HepG2 (cell line): ENCODE data around the gene UGGT1. TPM values are rescaled to one million over a fixed set of nuclear protein-coding genes. Genes with fewer than 3 reads are reported as not detected.

Experiments used
- ATM ChIP-seq: fragments of 450-650 bp; IDR thresholded peaks from 2 replicates; pipeline ENCODE4 v1.7.1; 2017; ENCODE audit warnings: mild to moderate bottlenecking, borderline replicate concordance
- JUNB ChIP-seq: sonication (generic); formaldehyde crosslinking; IDR thresholded peaks from 2 replicates; pipeline ENCODE4 v1.8.0; 2022; ENCODE audit warnings: missing genetic modification reagents, mild to moderate bottlenecking, borderline replicate concordance
- MIXL1 ChIP-seq: IDR thresholded peaks from 2 replicates; pipeline ENCODE4 v1.6.1; 2016
- MYNN ChIP-seq: sonication (generic); formaldehyde crosslinking; IDR thresholded peaks from 2 replicates; pipeline ENCODE4 v1.4.0; 2020; ENCODE audit warnings: mild to moderate bottlenecking, low read depth, missing genetic modification reagents
- NBN ChIP-seq: fragments of 450-650 bp; conservative IDR thresholded peaks from 2 replicates; pipeline ENCODE4 v1.6.1; 2017
- SMYD3 ChIP-seq: sonication (generic); formaldehyde crosslinking; IDR thresholded peaks from 2 replicates; pipeline ENCODE4 v1.8.1; 2023; ENCODE audit warnings: mild to moderate bottlenecking, missing genetic modification reagents
- SP5 ChIP-seq: IDR thresholded peaks from 2 replicates; pipeline ENCODE4 v1.6.1; 2016; ENCODE audit warnings: low read depth, borderline replicate concordance
- TCF7L2 ChIP-seq: IDR thresholded peaks from 2 replicates; pipeline ENCODE4 v1.6.1; 2011; ENCODE audit warnings: mild to moderate bottlenecking, low read depth, low read length, moderate library complexity
- THAP11 ChIP-seq: IDR thresholded peaks from 2 replicates; pipeline ENCODE4 v1.6.1; 2016; ENCODE audit warnings: missing biosample characterization, missing genetic modification reagents
- ZBTB1 ChIP-seq: sonication (generic); formaldehyde crosslinking; IDR thresholded peaks from 2 replicates; pipeline ENCODE4 v1.4.0; 2020; ENCODE audit warnings: missing genetic modification reagents, borderline replicate concordance
- ZNF333 ChIP-seq: sonication (generic); formaldehyde crosslinking; IDR thresholded peaks from 2 replicates; pipeline ENCODE4 v1.4.0; 2020; ENCODE audit warnings: mild to moderate bottlenecking, missing genetic modification reagents, borderline replicate concordance
- ZNF83 ChIP-seq: sonication (generic); formaldehyde crosslinking; IDR thresholded peaks from 2 replicates; pipeline ENCODE4 v1.4.0; 2020; ENCODE audit warnings: missing genetic modification reagents, mild to moderate bottlenecking, borderline replicate concordance
- polyA plus RNA-seq, 8 experiments: library from polyadenylated mRNA; depleted of rRNA in 3 of 8; stranded (reverse) in 7 of 8; unstranded in 1 of 8; fragments of >200 nt; fragmentation: Illumina TruSeq in 4 of 8; extraction: Trizol in 4 of 8; gene quantifications; 2 replicates each; pipeline versions ENCODE4 v1.2.1 to v1.2.3, GENCODE V29; 2011 to 2016; ENCODE audit warnings: low read depth in 4 of 8, missing spikeins in 1 of 8, mixed read lengths in 1 of 8; ENCODE audit not compliant: insufficient read depth in 1 of 8
- total RNA-seq, 5 experiments: library from RNA; depleted of rRNA; stranded (reverse); fragments of >200 nt; fragmentation: Illumina TruSeq; extraction: Trizol; gene quantifications; 2 replicates each; pipeline ENCODE4 v1.2.3, GENCODE V29; 2016; ENCODE audit warnings: low read depth in 1 of 5
- TF ChIP-seq, protein P1 (sequence below): sonication (generic); formaldehyde crosslinking; IDR thresholded peaks from 2 replicates; pipeline ENCODE4 v1.8.1; 2023; ENCODE audit warnings: mild to moderate bottlenecking, missing genetic modification reagents, borderline replicate concordance
- TF ChIP-seq, protein P2 (sequence below): sonication (generic); formaldehyde crosslinking; IDR thresholded peaks from 2 replicates; pipeline ENCODE4 v1.5.0; 2020; ENCODE audit warnings: mild to moderate bottlenecking, low read depth, missing genetic modification reagents, borderline replicate concordance
- TF ChIP-seq, protein P3 (sequence below): IDR thresholded peaks from 2 replicates; pipeline ENCODE4 v1.6.1; 2016; ENCODE audit warnings: missing biosample characterization, missing genetic modification reagents, low read depth
- TF ChIP-seq, protein P4 (sequence below): IDR thresholded peaks from 2 replicates; pipeline ENCODE4 v1.6.1; 2016; ENCODE audit warnings: low read depth, control low read depth
- TF ChIP-seq, protein P5 (sequence below): sonication (generic); formaldehyde crosslinking; IDR thresholded peaks from 2 replicates; pipeline ENCODE4 v1.4.0; 2020; ENCODE audit warnings: missing genetic modification reagents
- TF ChIP-seq, protein P6 (sequence below): sonication (generic); formaldehyde crosslinking; IDR thresholded peaks from 2 replicates; pipeline ENCODE4 v1.5.1; 2020; ENCODE audit warnings: mild to moderate bottlenecking, moderate library complexity, missing genetic modification reagents
- TF ChIP-seq, protein P7 (sequence below): sonication (generic); formaldehyde crosslinking; IDR thresholded peaks from 2 replicates; pipeline ENCODE4 v1.8.0; 2022; ENCODE audit warnings: mild to moderate bottlenecking, missing genetic modification reagents, borderline replicate concordance

Gene UGGT1
- total and polyA plus RNA-seq, 2 of the 13 experiments (the other 11 are each of a cell fraction or from before 2014, with no cell fraction given): 35.8 to 83.2 TPM

DNA sequence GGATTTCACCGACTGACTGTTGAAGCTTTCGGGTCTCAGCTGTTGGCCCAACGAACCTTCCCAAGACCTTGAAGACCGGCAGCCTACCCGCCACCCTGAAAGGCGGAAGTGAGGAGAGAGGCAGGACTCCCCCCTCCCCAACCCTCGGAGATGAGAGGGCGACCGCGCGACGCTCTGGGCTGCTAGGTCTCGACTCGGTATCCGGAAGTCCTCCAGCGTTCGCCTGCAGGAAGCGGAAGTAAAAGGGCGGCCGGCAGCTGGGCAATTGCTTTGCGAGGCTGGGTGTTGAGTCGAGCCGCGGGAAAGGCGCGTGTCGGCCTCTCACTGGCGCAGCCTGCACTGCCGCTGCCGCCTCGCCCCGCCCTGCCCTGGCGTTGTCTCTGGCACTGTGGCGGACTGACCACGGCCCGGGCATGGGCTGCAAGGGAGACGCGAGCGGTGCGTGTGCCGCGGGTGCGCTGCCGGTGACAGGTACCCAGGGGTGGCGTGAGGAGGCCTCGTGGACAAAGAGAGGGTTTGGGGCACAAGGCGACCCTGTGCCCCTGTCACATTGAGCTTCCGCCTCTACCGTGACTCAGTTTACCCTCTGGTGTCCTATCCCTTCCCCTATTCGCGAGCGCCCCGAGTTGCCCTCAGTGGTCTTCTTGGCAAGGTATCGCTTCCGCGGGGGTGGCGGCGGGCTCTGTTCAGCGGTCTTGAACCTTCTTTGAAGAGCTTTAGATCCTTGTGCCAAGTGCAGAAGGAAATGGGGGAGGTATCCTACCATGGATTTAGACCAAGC is at the start of gene UGGT1 (continued):
- peak; percentile 55; the same call in 1 of the 2 replicates for TF ChIP-seq MIXL1 (CRISPR knock-in tag)
- TF ChIP-seq NBN: no peak
- peak; percentile 96 for TF ChIP-seq ZNF333 (CRISPR knock-in tag)
- TF ChIP-seq, protein P1, sequence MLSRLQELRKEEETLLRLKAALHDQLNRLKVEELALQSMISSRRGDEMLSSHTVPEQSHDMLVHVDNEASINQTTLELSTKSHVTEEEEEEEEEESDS (CRISPR knock-in tag): peak; percentile 78; the same call in 1 of the 2 replicates
- TF ChIP-seq, protein P2, sequence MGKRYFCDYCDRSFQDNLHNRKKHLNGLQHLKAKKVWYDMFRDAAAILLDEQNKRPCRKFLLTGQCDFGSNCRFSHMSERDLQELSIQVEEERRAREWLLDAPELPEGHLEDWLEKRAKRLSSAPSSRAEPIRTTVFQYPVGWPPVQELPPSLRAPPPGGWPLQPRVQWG (CRISPR knock-in tag): no peak
- TF ChIP-seq, protein P3, sequence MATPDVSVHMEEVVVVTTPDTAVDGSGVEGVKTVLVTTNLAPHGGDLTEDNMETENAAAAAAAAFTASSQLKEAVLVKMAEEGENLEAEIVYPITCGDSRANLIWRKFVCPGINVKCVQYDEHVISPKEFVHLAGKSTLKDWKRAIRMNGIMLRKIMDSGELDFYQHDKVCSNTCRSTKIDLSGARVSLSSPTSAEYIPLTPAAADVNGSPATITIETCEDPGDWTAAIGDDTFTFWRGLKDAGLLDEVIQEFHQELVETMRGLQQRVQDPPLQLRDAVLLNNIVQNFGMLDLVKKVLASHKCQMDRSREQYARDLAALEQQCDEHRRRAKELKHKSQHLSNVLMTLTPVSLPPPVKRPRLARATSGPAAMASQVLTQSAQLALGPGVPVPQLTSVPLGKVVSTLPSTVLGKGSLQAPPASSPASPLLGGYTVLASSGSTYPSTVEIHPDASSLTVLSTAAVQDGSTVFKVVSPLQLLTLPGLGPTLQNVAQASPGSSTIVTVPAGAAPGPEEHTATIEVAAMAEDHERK (CRISPR knock-in tag): peak; percentile 39; the same call in 1 of the 2 replicates
- TF ChIP-seq TCF7L2: no peak
- TF ChIP-seq, protein P4, sequence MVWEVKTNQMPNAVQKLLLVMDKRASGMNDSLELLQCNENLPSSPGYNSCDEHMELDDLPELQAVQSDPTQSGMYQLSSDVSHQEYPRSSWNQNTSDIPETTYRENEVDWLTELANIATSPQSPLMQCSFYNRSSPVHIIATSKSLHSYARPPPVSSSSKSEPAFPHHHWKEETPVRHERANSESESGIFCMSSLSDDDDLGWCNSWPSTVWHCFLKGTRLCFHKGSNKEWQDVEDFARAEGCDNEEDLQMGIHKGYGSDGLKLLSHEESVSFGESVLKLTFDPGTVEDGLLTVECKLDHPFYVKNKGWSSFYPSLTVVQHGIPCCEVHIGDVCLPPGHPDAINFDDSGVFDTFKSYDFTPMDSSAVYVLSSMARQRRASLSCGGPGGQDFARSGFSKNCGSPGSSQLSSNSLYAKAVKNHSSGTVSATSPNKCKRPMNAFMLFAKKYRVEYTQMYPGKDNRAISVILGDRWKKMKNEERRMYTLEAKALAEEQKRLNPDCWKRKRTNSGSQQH: peak; percentile 76; the same call in 1 of the 2 replicates
- no peak for TF ChIP-seq JUNB (CRISPR knock-in tag)
- peak; percentile 73; the same call in 1 of the 2 replicates for TF ChIP-seq MYNN (CRISPR knock-in tag)
- TF ChIP-seq ZBTB1 (CRISPR knock-in tag): no peak
- no peak for TF ChIP-seq ATM
- TF ChIP-seq, protein P5, sequence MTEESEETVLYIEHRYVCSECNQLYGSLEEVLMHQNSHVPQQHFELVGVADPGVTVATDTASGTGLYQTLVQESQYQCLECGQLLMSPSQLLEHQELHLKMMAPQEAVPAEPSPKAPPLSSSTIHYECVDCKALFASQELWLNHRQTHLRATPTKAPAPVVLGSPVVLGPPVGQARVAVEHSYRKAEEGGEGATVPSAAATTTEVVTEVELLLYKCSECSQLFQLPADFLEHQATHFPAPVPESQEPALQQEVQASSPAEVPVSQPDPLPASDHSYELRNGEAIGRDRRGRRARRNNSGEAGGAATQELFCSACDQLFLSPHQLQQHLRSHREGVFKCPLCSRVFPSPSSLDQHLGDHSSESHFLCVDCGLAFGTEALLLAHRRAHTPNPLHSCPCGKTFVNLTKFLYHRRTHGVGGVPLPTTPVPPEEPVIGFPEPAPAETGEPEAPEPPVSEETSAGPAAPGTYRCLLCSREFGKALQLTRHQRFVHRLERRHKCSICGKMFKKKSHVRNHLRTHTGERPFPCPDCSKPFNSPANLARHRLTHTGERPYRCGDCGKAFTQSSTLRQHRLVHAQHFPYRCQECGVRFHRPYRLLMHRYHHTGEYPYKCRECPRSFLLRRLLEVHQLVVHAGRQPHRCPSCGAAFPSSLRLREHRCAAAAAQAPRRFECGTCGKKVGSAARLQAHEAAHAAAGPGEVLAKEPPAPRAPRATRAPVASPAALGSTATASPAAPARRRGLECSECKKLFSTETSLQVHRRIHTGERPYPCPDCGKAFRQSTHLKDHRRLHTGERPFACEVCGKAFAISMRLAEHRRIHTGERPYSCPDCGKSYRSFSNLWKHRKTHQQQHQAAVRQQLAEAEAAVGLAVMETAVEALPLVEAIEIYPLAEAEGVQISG (CRISPR knock-in tag): peak; percentile 100
- TF ChIP-seq, protein P6, sequence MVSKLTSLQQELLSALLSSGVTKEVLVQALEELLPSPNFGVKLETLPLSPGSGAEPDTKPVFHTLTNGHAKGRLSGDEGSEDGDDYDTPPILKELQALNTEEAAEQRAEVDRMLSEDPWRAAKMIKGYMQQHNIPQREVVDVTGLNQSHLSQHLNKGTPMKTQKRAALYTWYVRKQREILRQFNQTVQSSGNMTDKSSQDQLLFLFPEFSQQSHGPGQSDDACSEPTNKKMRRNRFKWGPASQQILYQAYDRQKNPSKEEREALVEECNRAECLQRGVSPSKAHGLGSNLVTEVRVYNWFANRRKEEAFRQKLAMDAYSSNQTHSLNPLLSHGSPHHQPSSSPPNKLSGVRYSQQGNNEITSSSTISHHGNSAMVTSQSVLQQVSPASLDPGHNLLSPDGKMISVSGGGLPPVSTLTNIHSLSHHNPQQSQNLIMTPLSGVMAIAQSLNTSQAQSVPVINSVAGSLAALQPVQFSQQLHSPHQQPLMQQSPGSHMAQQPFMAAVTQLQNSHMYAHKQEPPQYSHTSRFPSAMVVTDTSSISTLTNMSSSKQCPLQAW (CRISPR knock-in tag): peak; percentile 98
- TF ChIP-seq SP5 (CRISPR knock-in tag): no peak
- peak; percentile 94 for TF ChIP-seq SMYD3
- TF ChIP-seq, protein P7, sequence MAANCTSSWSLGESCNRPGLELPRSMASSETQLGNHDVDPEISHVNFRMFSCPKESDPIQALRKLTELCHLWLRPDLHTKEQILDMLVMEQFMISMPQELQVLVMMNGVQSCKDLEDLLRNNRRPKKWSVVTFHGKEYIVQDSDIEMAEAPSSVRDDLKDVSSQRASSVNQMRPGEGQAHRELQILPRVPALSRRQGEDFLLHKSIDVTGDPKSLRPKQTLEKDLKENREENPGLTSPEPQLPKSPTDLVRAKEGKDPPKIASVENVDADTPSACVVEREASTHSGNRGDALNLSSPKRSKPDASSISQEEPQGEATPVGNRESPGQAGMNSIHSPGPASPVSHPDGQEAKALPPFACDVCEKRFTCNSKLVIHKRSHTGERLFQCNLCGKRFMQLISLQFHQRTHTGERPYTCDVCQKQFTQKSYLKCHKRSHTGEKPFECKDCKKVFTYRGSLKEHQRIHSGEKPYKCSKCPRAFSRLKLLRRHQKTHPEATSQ (CRISPR knock-in tag): peak; percentile 90
- peak; percentile 96 for TF ChIP-seq THAP11 (CRISPR knock-in tag)
- peak; percentile 91; the same call in 1 of the 2 replicates for TF ChIP-seq ZNF83 (CRISPR knock-in tag)
